Duodenal mucosa (tissue), 2 donors: ENCODE data around the gene SUPT5H.

ENCODE experiments used
- H3K27ac ChIP-seq: one replicate; pipeline ENCODE4 v1.7.0; 2013; ENCODE audit warnings: low read depth, low read length
- H3K27me3 ChIP-seq, 2 donors: one replicate each; pipeline ENCODE4 v1.7.0; 2013; ENCODE audit warnings: low read length in 2 of 2, control low read depth in 1 of 2; ENCODE audit not compliant: insufficient read depth in 2 of 2, control insufficient read depth in 1 of 2
- H3K36me3 ChIP-seq, 2 donors: one replicate each; pipeline ENCODE4 v1.7.0; 2013; ENCODE audit warnings: low read length in 2 of 2, control low read depth in 1 of 2; ENCODE audit not compliant: insufficient read depth in 2 of 2, control insufficient read depth in 1 of 2
- H3K4me1 ChIP-seq, 2 donors: one replicate each; pipeline ENCODE4 v1.7.0; 2013; ENCODE audit warnings: low read length in 2 of 2, control low read depth in 1 of 2; ENCODE audit not compliant: insufficient read depth in 2 of 2, control insufficient read depth in 1 of 2
- H3K4me3 ChIP-seq, 2 donors: one replicate each; pipeline ENCODE4 v1.7.0; 2013; ENCODE audit warnings: low read length in 2 of 2, low read depth in 1 of 2
- H3K9ac ChIP-seq, 2 donors: one replicate each; pipeline ENCODE4 v1.7.0; 2013; ENCODE audit warnings: low read length in 2 of 2, low read depth in 1 of 2
- H3K9me3 ChIP-seq, 2 donors: one replicate each; pipeline ENCODE4 v1.7.0; 2013; ENCODE audit warnings: low read length in 2 of 2, control low read depth in 1 of 2; ENCODE audit not compliant: control insufficient read depth in 1 of 2

Gene SUPT5H

DNA sequence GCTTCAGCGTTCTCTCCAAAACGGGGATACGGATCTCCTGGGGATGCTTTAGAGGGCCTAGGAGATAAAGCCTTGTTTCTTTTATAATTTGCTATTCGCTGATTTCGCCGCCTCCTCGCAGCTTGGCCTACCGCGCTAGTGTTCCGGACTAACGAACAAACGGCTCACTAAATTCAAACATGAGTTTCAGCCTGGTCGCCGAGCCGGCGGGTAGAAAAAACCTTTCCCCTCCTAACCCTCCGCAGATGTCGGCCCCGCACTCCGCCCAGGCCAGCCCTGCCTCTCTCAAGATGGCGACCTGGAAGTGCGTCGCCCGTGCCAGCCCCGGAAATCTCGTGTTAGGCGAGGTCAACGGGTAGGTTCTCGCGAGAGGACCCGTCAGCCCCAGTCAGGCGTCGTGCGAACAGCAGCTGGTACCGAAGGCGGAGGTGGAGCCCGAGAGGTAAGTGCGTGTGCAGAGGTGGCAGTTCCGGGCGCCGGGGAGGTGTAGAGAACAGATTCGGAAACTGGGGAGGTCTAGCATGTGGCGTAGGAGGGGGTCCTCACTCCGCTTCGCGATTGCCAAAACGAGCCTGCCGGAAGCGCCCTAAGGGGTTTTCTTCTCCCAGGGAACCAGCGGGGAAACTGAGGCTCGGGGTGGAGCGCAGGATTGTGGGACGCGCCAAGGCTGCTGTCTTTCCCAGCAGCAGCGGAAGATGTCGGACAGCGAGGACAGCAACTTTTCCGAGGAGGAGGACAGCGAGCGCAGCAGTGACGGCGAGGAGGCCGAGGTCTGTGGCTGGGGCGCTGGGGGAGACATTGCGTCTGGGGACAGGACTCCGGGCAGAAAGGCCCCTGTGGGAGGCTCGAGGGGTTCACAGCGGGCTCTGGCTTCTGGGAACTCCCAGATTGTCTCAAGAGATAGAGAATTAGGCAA is at the start of gene SUPT5H:
Gene SUPT5H (plus strand): TSS at position 387 of the 916 bp plus-strand sequence. CDS start 309 bp downstream, at position 696.
- Histone ChIP-seq H3K27me3 (no peaks in the 10 kb centered on the region), H3K27ac (peak within 1 kb of the TSS; percentile 92), H3K4me1 (peaks cover 32 to 40% of the 10 kb centered on the region in 2 donors), H3K9me3 (no peaks in the 10 kb centered on the region), H3K9ac (peak within 1 kb of the TSS; percentile 97 to 99), H3K4me3 (peak within 1 kb of the TSS; percentile 98 to 100), H3K36me3 (peaks cover 3 to 10% of the 10 kb centered on the region in 2 donors)

- Histone ChIP-seq H3K4me3 (peak overlapping the region; percentile 51), H3K27ac (peak overlapping the region; percentile 92), H3K9ac (peak overlapping the region; percentile 76 to 83), H3K4me1 (peaks cover 49 to 50% of the 10 kb centered on the region in 2 donors), H3K36me3 (peaks cover 4 to 24% of the 10 kb centered on the region in 2 donors), H3K9me3 (no peaks in the 10 kb centered on the region), H3K27me3 (no peaks in the 10 kb centered on the region)
These were observed 47.8 kb upstream of the SUPT5H start for GRCh38 chr19:39397360-39398296.

DNA sequence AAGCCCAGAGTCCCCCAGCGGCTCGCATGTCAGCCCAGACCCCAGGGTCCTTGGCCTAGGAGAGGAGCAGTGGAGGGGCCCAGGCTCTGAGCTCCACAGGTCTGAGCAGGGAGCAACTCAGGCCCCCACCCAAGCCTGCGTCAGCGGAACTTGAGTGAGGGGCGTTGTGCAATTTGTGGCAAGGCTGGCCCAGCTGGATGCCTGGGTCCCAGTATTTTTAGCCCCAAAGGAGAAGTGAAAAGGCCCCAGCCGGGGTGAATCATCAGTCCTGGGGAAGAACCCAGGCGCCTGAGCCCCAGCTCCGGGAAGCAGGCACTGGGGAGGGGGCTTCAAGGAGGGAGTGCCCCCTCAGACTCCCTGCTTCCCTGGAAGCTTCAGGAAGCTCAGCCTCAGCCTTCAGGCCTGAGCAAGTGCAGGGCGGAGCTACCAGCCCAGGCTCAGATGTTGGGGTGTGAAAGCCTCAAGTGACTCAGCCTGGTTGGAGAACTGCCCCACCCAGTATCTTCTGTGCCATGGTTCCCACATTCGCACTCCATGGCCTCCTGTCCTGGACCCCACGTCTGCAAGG is 47.0 kb upstream of the SUPT5H start:
- H3K27ac ChIP-seq, result peak overlapping the region; percentile 92
- peaks cover 50 to 54% of the 10 kb centered on the region in 2 donors for H3K4me1 ChIP-seq
- H3K36me3 ChIP-seq, result peaks cover 4 to 23% of the 10 kb centered on the region in 2 donors
- peak overlapping the region; percentile 51 for H3K4me3 ChIP-seq
- H3K27me3 ChIP-seq, result no peaks in the 10 kb centered on the region
- H3K9me3 ChIP-seq, result no peaks in the 10 kb centered on the region
- peak overlapping the region; percentile 76 to 83 for H3K9ac ChIP-seq

- H3K27me3 ChIP-seq, result no peaks in the 10 kb centered on the region
- H3K27ac ChIP-seq, result peak overlapping the region; percentile 15
- peak overlapping the region; percentile 22 to 30 for H3K9ac ChIP-seq
- H3K36me3 ChIP-seq, result peaks cover 0 to 15% of the 10 kb centered on the region in 2 donors
- no peaks in the 10 kb centered on the region for H3K9me3 ChIP-seq
- H3K4me3 ChIP-seq, result no peak overlapping the region
- H3K4me1 ChIP-seq, result peaks cover 50 to 62% of the 10 kb centered on the region in 2 donors
These were observed 45.7 kb upstream of the SUPT5H start for GRCh38 chr19:39399668-39400050.

GRCh38 chr19:39400061-39400460 is 45.3 kb upstream of the SUPT5H start:
- Histone ChIP-seq H3K9ac (peak overlapping the region; percentile 22 to 30), H3K27ac (no peak overlapping the region), H3K36me3 (peaks cover 0 to 14% of the 10 kb centered on the region in 2 donors), H3K4me1 (peaks cover 54 to 63% of the 10 kb centered on the region in 2 donors), H3K9me3 (no peaks in the 10 kb centered on the region), H3K27me3 (no peaks in the 10 kb centered on the region), H3K4me3 (no peak overlapping the region)

DNA sequence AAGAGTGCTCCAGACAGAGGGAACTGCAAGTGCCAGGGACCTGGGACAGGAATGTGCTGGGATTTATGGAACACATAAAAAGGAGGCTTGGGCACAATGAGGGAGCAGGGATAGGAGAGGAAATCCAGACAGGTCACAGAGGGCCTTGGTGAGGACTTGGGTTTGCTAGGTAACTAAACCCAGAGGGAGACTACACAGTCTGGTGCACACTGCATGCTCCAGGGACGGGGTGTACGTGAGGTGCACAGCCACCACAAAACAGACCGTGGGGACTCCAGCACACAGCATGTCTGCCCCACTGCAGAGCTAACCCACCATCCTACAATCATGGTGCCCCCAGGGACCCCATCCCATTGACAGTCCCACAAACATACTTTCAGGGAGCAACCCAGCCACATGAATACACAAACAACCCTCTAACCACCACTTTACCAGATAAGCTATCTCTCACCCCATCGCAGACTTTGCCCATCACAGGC is 44.3 kb upstream of the SUPT5H start:
- Histone ChIP-seq H3K4me1 (peaks cover 61 to 72% of the 10 kb centered on the region in 2 donors), H3K4me3 (peak overlapping the region; percentile 19 to 21), H3K27ac (peak overlapping the region; percentile 98), H3K27me3 (no peaks in the 10 kb centered on the region), H3K9me3 (no peaks in the 10 kb centered on the region), H3K9ac (peak overlapping the region; percentile 48 to 55), H3K36me3 (peaks cover 0 to 5% of the 10 kb centered on the region in 2 donors)

DNA sequence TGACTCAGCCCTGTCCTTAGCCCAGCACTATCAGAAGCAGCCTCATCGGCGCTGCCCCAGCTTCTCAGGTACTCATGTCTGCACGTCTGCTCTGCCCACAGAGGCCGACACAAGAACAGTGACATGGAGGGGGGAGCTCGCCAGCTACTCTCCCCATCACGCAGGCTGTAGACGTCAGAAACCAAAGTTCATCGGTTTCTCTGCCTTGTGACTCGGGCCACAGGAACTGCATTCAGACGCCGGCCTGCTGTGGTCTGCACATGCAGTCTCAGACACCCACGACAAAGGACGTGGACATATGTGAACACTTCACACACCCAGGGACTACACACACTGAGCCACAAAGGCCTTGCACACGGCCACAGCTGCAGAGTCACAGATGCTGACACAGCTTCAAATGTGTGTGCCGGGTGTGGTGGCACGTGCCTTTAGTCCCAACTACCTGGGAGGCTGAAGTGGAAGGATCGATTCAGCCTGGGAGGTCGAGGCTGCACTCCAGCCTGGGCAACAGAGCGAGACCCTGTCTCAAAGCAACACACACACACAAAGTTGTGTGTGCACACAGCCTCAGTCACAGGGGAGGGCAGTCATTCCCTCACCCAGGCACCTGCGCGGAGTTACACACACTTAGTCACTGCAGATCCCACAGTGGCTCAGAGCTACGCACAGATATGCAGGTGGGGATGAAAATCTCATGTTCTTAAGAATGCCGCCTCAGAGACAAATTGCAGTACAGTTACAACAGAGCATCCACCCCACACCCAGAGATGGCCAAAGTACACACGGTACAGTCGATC is 43.6 kb upstream of the SUPT5H start:
- Histone ChIP-seq H3K27ac (peak overlapping the region; percentile 98), H3K36me3 (peaks cover 0 to 5% of the 10 kb centered on the region in 2 donors), H3K4me3 (peak overlapping the region; percentile 24 to 67), H3K9ac (peak overlapping the region; percentile 55 to 88), H3K27me3 (no peaks in the 10 kb centered on the region), H3K9me3 (no peaks in the 10 kb centered on the region), H3K4me1 (peaks cover 61 to 72% of the 10 kb centered on the region in 2 donors)

GRCh38 chr19:39402346-39403300 is 42.8 kb upstream of the SUPT5H start:
- Histone ChIP-seq H3K4me1 (peaks cover 57 to 66% of the 10 kb centered on the region in 2 donors), H3K4me3 (peak overlapping the region; percentile 23 to 67), H3K27ac (peak overlapping the region; percentile 98), H3K36me3 (peaks cover under 1 to 7% of the 10 kb centered on the region in 2 donors), H3K9me3 (no peaks in the 10 kb centered on the region), H3K27me3 (no peaks in the 10 kb centered on the region), H3K9ac (peak overlapping the region; percentile 88 to 90)
